Epithelial cell of proximal tubule (primary cell): ENCODE results near the gene SLC36A1. TPM values are rescaled to one million over a fixed set of nuclear protein-coding genes. Genes with fewer than 3 reads are reported as not detected.

Source experiments
- DNase-seq: peaks from one replicate; pipeline ENCODE4 v3.0.0-alpha.2; 2011; ENCODE audit warnings: low read depth
- H3K4me3 ChIP-seq: 2 replicates; pipeline ENCODE4 v1.5.1; 2011; ENCODE audit warnings: low read depth, mild to moderate bottlenecking, low read length
- total RNA-seq: library from RNA; depleted of rRNA; stranded (reverse); fragments of >200 nt; gene quantifications from 2 replicates; pipeline ENCODE4 v1.2.3, GENCODE V29; 2015
- TF ChIP-seq, protein P1 (sequence below): conservative IDR thresholded peaks from 2 replicates; pipeline ENCODE4 v1.5.1; 2012; ENCODE audit warnings: low read depth, mild to moderate bottlenecking, low read length

The SLC36A1 gene
- total RNA-seq, 1 donor from 2014 or later = 2.4 TPM

DNA sequence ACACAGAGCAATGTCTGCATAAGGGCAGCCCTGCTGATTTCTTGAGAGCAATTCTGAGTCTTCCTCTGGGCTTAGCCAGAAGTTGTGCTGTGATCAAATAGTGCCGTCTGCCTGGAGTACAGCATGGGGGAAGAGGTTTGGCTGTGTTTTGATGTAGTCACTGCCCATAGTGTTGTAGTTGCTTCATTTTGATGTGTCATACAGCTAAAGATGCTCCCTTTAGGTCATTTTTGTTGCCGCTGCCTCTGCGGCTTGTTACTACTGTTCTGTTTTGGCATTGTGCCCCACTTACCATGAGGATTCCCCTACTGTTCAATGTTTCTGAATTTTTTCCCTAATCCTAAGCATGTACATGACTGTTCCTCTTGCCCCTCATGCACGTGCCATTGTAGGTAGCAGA, 23.0 kb downstream of the SLC36A1 start:
- TF ChIP-seq, protein P1, sequence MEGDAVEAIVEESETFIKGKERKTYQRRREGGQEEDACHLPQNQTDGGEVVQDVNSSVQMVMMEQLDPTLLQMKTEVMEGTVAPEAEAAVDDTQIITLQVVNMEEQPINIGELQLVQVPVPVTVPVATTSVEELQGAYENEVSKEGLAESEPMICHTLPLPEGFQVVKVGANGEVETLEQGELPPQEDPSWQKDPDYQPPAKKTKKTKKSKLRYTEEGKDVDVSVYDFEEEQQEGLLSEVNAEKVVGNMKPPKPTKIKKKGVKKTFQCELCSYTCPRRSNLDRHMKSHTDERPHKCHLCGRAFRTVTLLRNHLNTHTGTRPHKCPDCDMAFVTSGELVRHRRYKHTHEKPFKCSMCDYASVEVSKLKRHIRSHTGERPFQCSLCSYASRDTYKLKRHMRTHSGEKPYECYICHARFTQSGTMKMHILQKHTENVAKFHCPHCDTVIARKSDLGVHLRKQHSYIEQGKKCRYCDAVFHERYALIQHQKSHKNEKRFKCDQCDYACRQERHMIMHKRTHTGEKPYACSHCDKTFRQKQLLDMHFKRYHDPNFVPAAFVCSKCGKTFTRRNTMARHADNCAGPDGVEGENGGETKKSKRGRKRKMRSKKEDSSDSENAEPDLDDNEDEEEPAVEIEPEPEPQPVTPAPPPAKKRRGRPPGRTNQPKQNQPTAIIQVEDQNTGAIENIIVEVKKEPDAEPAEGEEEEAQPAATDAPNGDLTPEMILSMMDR = no peak
- no peak for DNase-seq
- no peak overlapping the region for H3K4me3 ChIP-seq

DNA sequence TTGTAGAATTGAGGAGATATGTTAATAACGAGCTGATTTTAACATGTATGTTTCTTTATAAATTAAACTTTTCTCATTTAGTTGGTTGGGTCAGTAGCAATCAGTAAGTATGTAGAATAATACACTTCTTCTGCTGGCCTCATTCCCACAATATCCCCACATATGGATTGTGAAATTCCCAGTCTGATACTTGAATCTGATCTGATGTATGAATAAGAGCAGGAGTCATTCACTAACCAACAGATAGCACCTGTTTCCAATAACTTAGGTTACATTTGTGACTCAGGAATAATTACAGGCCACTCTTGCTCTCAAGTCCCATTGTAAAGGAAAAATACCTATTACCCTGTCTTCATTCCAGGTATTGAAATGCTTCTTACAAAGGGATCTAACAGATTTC, 23.9 kb downstream of the SLC36A1 start:
- DNase-seq = no peak
- H3K4me3 ChIP-seq = no peak overlapping the region
- TF ChIP-seq, protein P1 = no peak

DNA sequence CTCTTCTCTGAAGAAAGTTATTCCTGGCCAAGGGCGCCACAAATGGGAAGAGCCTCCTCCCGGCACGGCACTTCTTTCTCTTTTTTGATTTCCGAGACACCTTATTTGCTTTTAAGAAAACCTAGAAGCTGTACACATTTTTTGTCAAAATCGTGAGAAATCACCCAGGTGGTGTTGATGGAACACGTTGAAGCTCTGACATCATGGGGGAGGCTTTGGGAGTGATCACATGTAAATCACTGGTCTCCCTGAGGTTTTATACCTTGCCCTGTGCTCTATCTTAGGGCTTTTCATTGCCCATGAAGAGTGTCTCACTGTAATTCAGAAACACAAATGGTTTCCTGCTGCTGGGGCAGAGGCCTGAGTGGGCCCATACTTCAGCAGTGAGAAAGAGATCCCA, 27.4 kb downstream of the SLC36A1 start:
- TF ChIP-seq, protein P1 = no peak
- no peak overlapping the region for H3K4me3 ChIP-seq
- DNase-seq = no peak

DNA sequence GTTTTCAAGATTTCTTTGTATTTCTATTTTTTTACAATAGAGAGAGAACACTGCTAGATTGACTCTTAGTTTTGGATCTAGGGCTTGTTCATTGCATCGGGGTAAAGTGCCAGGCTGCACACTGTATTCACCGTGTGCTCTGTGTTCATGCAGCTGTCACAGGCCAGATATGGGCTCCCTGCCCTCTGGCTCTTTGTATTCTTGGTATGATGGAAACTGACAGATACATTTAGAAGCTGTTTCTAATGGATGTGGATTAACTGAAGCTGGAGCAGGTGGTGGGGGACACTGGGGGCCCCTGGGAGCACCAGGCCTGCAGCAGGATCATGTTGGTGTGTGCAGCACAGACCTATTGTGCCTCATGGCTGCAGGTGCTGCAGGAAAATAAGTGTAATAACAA, 28.0 kb downstream of the SLC36A1 start:
- no peak for DNase-seq
- TF ChIP-seq, protein P1 = no peak
- H3K4me3 ChIP-seq = no peak overlapping the region

DNA sequence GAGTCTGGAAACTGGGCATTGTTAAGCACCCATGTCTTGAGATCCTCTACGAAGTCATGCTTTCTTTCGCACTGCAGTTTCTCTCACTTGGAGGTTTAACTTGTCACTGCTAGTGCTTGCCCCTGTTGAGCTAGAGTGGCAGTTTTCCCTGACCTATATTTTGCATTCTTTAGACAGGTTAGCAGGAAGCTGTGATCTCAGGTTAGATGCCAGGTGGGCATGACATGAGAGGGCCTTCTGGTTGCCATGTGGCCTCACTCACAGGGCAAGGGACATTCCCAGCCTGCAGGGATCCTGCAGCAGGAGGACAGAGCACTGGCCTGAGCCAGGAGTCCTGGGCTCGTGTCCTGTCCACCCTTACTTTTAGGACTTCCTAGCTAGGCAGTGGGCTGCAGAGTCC, 28.6 kb downstream of the SLC36A1 start:
- TF ChIP-seq, protein P1 = no peak
- no peak for DNase-seq
- no peak overlapping the region for H3K4me3 ChIP-seq

DNA sequence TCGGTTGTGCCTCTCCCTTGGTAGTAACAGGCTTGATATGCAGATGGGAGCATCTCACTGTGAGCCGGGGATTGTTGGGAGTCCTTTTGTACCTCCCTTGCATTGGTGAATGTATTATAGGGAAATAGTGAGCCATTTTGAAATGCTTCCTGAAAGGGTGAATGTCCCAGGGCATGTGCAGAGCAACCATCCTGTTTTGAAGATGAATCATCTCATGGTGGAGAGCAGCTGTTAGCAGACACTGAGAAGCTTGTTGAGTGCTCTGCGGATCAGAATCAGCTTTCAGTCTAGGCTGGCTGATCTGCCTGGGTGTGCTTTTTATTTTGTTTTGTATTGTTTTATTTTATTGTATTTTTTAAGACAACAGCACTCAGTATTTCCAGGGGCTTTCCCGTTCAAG, 29.7 kb downstream of the SLC36A1 start:
- TF ChIP-seq, protein P1 = no peak
- no peak overlapping the region for H3K4me3 ChIP-seq
- DNase-seq = no peak

DNA sequence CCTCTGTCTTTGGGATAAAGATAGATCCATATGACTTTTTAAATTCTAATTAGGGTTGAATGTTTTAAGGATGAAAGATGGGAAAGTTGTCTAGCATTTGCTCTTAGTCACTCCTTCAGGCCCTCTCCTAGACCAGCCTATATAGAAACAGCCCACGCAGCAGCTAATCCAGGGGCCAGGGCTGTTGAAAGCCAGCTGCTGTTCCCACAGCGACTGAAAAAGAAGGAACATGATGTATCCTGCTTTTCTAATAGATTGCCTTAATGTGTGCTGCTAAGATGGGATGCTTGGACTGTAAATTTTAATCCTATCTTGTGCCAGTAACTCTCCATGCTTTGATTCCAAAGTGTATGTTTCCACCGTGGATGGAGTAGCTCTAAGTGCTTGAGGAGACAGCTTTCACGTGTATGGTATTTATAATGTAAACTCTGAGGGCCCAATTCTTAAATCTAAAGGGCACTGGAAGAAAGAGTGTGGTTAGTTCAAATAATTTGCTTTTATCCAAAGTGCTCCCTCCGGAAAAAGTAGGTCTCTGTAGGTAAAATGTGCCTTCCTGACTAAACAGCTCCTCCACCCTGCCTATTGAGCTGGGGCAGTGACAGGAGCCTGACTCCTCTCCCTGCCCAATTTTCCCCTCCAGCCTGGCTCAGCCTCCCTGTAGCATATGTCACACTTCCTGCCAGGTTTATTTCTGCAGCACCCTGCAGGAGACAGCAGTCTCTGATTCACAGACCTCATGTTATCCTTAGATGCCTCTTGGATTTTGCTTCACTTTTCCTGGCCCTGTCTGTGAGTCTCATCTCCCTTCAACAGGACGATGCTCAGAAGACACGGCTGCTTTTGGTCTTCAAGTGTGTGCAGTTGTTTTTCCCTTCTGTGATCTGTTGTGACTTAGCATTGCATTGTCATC, 33.2 kb downstream of the SLC36A1 start:
- H3K4me3 ChIP-seq = no peak overlapping the region
- TF ChIP-seq, protein P1 = no peak
- DNase-seq = no peak
